A549 (cell line): ENCODE data around the gene UMOD.
"Not testable (repeated sequence)": the region's sequence is repeated elsewhere in the genome, so short reads cannot be mapped to it uniquely, and the experiment has no call there.

Experiments used
- CTCF ChIP-seq: fragments of >200 bp; sonication (Bioruptor Twin); formaldehyde crosslinking; IDR thresholded peaks from 3 replicates; pipeline ENCODE4 v1.5.1; 2016
- EHMT2 ChIP-seq: fragments of 200-600 bp; sonication (generic); IDR thresholded peaks from 2 replicates; pipeline ENCODE4 v1.6.1; 2016; ENCODE audit warnings: antibody characterized with exemption, low read depth, mild to moderate bottlenecking, moderate library complexity
- JUNB ChIP-seq: fragments of >200 bp; sonication (Bioruptor Twin); formaldehyde crosslinking; IDR thresholded peaks from 2 replicates; pipeline ENCODE4 v1.6.1; 2016
- KDM1A ChIP-seq: fragments of 200-600 bp; sonication (generic); IDR thresholded peaks from 2 replicates; pipeline ENCODE4 v1.6.1; 2016; ENCODE audit warnings: low read depth, mild to moderate bottlenecking
- KDM5A ChIP-seq: fragments of 200-600 bp; sonication (generic); IDR thresholded peaks from 2 replicates; pipeline ENCODE4 v1.6.1; 2016; ENCODE audit warnings: antibody characterized with exemption, mild to moderate bottlenecking
- MAFK ChIP-seq: fragments of 450-650 bp; IDR thresholded peaks from 2 replicates; pipeline ENCODE4 v1.6.1; 2014; ENCODE audit not compliant: partially characterized antibody
- MAX ChIP-seq: IDR thresholded peaks from 2 replicates; pipeline ENCODE4 v1.6.1; 2012
- POLR2A ChIP-seq: IDR thresholded peaks from 2 replicates; pipeline ENCODE4 v1.6.1; 2012; ENCODE audit warnings: mild to moderate bottlenecking, low read length
- RAD21 ChIP-seq, 2 experiments: fragments of >200 bp in 1 of 2; sonication (Bioruptor Twin) in 1 of 2; formaldehyde crosslinking in 1 of 2; IDR thresholded peaks in 1 of 2; conservative IDR thresholded peaks in 1 of 2; 2 replicates in 1 of 2; 3 replicates in 1 of 2; pipeline ENCODE4 v1.6.1; 2012 to 2018; ENCODE audit warnings: inconsistent platforms in 1 of 2
- RFX5 ChIP-seq: fragments of 450-650 bp; IDR thresholded peaks from 2 replicates; pipeline ENCODE4 v1.7.1; 2014; ENCODE audit warnings: antibody characterized with exemption, mild to moderate bottlenecking, moderate library complexity
- TP53 ChIP-seq: fragments of 250-450 bp; sonication (Bioruptor Pico); IDR thresholded peaks from 2 replicates; pipeline ENCODE4 v1.5.0; 2021; ENCODE audit warnings: mild to moderate bottlenecking, moderate library complexity
- TF ChIP-seq, protein P1 (sequence below): IDR thresholded peaks from 2 replicates; pipeline ENCODE4 v1.6.1; 2012
- TF ChIP-seq, protein P2 (sequence below): IDR thresholded peaks from 2 replicates; pipeline ENCODE4 v1.6.1; 2012; ENCODE audit warnings: low read depth, borderline replicate concordance

- TF ChIP-seq POLR2A; CTCF; KDM5A; MAFK; MAX; KDM1A; JUNB; EHMT2; RFX5; TP53 (CRISPR knock-in tag); RAD21 (conservative IDR thresholded peaks at IDR 0.05 in 1 of 2, IDR thresholded peaks at IDR 0.05 in 1 of 2): not testable (repeated sequence)
- TF ChIP-seq, protein P1, sequence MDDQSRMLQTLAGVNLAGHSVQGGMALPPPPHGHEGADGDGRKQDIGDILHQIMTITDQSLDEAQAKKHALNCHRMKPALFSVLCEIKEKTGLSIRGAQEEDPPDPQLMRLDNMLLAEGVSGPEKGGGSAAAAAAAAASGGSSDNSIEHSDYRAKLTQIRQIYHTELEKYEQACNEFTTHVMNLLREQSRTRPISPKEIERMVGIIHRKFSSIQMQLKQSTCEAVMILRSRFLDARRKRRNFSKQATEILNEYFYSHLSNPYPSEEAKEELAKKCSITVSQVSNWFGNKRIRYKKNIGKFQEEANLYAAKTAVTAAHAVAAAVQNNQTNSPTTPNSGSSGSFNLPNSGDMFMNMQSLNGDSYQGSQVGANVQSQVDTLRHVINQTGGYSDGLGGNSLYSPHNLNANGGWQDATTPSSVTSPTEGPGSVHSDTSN: not testable (repeated sequence)
- TF ChIP-seq, protein P2, sequence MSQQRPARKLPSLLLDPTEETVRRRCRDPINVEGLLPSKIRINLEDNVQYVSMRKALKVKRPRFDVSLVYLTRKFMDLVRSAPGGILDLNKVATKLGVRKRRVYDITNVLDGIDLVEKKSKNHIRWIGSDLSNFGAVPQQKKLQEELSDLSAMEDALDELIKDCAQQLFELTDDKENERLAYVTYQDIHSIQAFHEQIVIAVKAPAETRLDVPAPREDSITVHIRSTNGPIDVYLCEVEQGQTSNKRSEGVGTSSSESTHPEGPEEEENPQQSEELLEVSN: not testable (repeated sequence)
These were observed 31.5 kb downstream of the UMOD start for GRCh38 chr16:20321051-20321450.
